CD14-positive monocyte (primary cell): ENCODE measurements around the gene CAP2. TPM values are rescaled to one million over a fixed set of nuclear protein-coding genes. Genes with fewer than 3 reads are reported as not detected.

Experiments used
- DNase-seq, 3 donors: peaks; one replicate each; pipeline ENCODE4 v3.0.0-alpha.2; 2011 to 2022
- H2AFZ ChIP-seq: 2 replicates; pipeline ENCODE4 v1.6.0; 2012; ENCODE audit warnings: mild to moderate bottlenecking, low read depth, low read length, inconsistent platforms; ENCODE audit not compliant: insufficient read depth, poor library complexity, severe bottlenecking
- H3K27ac ChIP-seq, 2 donors: 1 replicate in 1 of 2; 2 replicates in 1 of 2; pipeline ENCODE4 v1.5.1; 2012 to 2013; ENCODE audit warnings: low read length in 2 of 2, control low read depth in 1 of 2, inconsistent platforms in 1 of 2, low read depth in 1 of 2, mild to moderate bottlenecking in 1 of 2
- H3K27me3 ChIP-seq, 2 donors: one replicate each; pipeline versions ENCODE4 v1.6.0 to v1.6.1; 2011 to 2013; ENCODE audit warnings: low read length in 2 of 2; ENCODE audit not compliant: control insufficient read depth in 2 of 2, insufficient read depth in 2 of 2
- H3K36me3 ChIP-seq, 2 donors: replicated peaks in 1 of 2; 1 replicate in 1 of 2; 2 replicates in 1 of 2; pipeline versions ENCODE4 v1.5.1 to v1.6.1; 2012 to 2013; ENCODE audit warnings: low read length in 2 of 2, control low read depth in 1 of 2, inconsistent platforms in 1 of 2, mild to moderate bottlenecking in 1 of 2; ENCODE audit not compliant: insufficient read depth in 2 of 2, control insufficient read depth in 1 of 2
- H3K4me1 ChIP-seq, 2 donors: 1 replicate in 1 of 2; 2 replicates in 1 of 2; pipeline versions ENCODE4 v1.5.1 to v1.6.1; 2012 to 2013; ENCODE audit warnings: low read length in 2 of 2, control low read depth in 1 of 2, inconsistent platforms in 1 of 2, mild to moderate bottlenecking in 1 of 2, moderate library complexity in 1 of 2; ENCODE audit not compliant: insufficient read depth in 2 of 2, control insufficient read depth in 1 of 2
- H3K4me2 ChIP-seq: replicated peaks from 2 replicates; pipeline ENCODE3; 2012; ENCODE audit warnings: low read length, moderate library complexity, mild to moderate bottlenecking; ENCODE audit not compliant: poor library complexity, severe bottlenecking; ENCODE audit errors: extremely low read depth
- H3K4me3 ChIP-seq, 3 experiments: fragments of 200-600 bp in 1 of 3; sonication (generic) in 1 of 3; replicated peaks in 1 of 3; 1 replicate in 2 of 3; 2 replicates in 1 of 3; pipeline ENCODE4 v1.5.1; 2011 to 2013; ENCODE audit warnings: low read length in 3 of 3, mild to moderate bottlenecking in 3 of 3, control low read depth in 2 of 3, low read depth in 2 of 3, inconsistent platforms in 1 of 3, moderate library complexity in 1 of 3
- H3K79me2 ChIP-seq: 2 replicates; pipeline ENCODE4 v1.6.0; 2012; ENCODE audit warnings: mild to moderate bottlenecking, control low read depth, inconsistent platforms, low read length, moderate library complexity; ENCODE audit not compliant: insufficient read depth
- H3K9ac ChIP-seq: 2 replicates; pipeline ENCODE4 v1.6.0; 2017; ENCODE audit warnings: low read length, mild to moderate bottlenecking; ENCODE audit not compliant: insufficient read depth, poor library complexity, severe bottlenecking
- H3K9me3 ChIP-seq, 2 donors: replicated peaks in 1 of 2; 1 replicate in 1 of 2; 2 replicates in 1 of 2; pipeline versions ENCODE4 v1.5.1 to v1.6.1; 2012 to 2013; ENCODE audit warnings: low read length in 2 of 2, control low read depth in 1 of 2; ENCODE audit not compliant: control insufficient read depth in 1 of 2, insufficient read depth in 1 of 2
- H4K20me1 ChIP-seq: 2 replicates; pipeline ENCODE4 v1.6.0; 2012; ENCODE audit warnings: mild to moderate bottlenecking, low read length, control low read depth, moderate library complexity; ENCODE audit not compliant: insufficient read depth
- H3K27ac Mint-ChIP-seq, 7 donors: one replicate each; pipeline ENCODE4 v1.8.0; 2020; ENCODE audit warnings: mild to moderate bottlenecking in 7 of 7, mixed read lengths in 7 of 7, moderate library complexity in 6 of 7, inconsistent platforms in 2 of 7
- H3K27me3 Mint-ChIP-seq, 3 donors: one replicate each; pipeline ENCODE4 v1.8.0; 2021 to 2022; ENCODE audit warnings: low read depth in 3 of 3, mild to moderate bottlenecking in 3 of 3, mixed read lengths in 3 of 3, moderate library complexity in 3 of 3, inconsistent platforms in 1 of 3
- H3K36me3 Mint-ChIP-seq, 2 donors: one replicate each; pipeline ENCODE4 v1.8.0; 2020; ENCODE audit warnings: mixed read lengths in 2 of 2, inconsistent platforms in 1 of 2, mild to moderate bottlenecking in 1 of 2
- H3K4me1 Mint-ChIP-seq: one replicate; pipeline ENCODE4 v1.8.0; 2020; ENCODE audit warnings: mild to moderate bottlenecking, mixed read lengths
- H3K4me3 Mint-ChIP-seq, 2 donors: one replicate each; pipeline ENCODE4 v1.8.0; 2020; ENCODE audit warnings: mild to moderate bottlenecking in 2 of 2, mixed read lengths in 2 of 2, moderate library complexity in 1 of 2
- H3K9me3 Mint-ChIP-seq, 7 donors: one replicate each; pipeline ENCODE4 v1.8.0; 2020 to 2022; ENCODE audit warnings: mixed read lengths in 7 of 7, mild to moderate bottlenecking in 6 of 7, moderate library complexity in 6 of 7, inconsistent platforms in 2 of 7
- CTCF ChIP-seq: fragments of 200-600 bp; IDR thresholded peaks from one replicate; pipeline ENCODE4 v1.8.0; 2022; ENCODE audit warnings: antibody characterized with exemption, mild to moderate bottlenecking
- WGBS: methylation state at CpG from one replicate; pipeline ENCODE4 v1.1.5; 2013; ENCODE audit warnings: missing lambda C conversion rate; ENCODE audit not compliant: insufficient coverage; 5-methylcytosine and 5-hydroxymethylcytosine counted together
- intact Hi-C, 2 donors: fragments of 100-400 bp; cut with micrococcal nuclease; formaldehyde crosslinking; loops; one replicate each; pipeline versions ENCODE4 v1.15.0 to v1.15.1; 2023
- polyA plus RNA-seq, 3 donors: library from polyadenylated mRNA; depleted of rRNA in 1 of 3; unstranded in 2 of 3; stranded (reverse) in 1 of 3; fragments of 300-500 nt in 2 of 3; fragments of >200 nt in 1 of 3; fragmentation: Illumina TruSeq in 2 of 3; gene quantifications; 1 replicate in 2 of 3; 2 replicates in 1 of 3; pipeline ENCODE4 v1.2.3, GENCODE V29; 2012 to 2021

The CAP2 gene
- polyA plus RNA-seq, 3 donors: not detected

GRCh38 chr6:17360564-17360963, 32.8 kb upstream of the CAP2 start:
- H3K79me2 ChIP-seq: no peaks in the 10 kb centered on the region
- no peak overlapping the region for H3K27ac ChIP-seq
- H3K36me3 ChIP-seq: no peaks in the 10 kb centered on the region
- TF ChIP-seq CTCF: no peak
- no peak overlapping the region for H3K4me3 Mint-ChIP-seq
- intact Hi-C loops: no loop called here
- no peaks in the 10 kb centered on the region for H3K4me1 Mint-ChIP-seq
- H3K4me3 ChIP-seq: no peak overlapping the region
- no peak overlapping the region for H2AFZ ChIP-seq
- H3K27ac Mint-ChIP-seq: no peak overlapping the region
- H3K9me3 ChIP-seq: peaks cover 0 to 5% of the 10 kb centered on the region in 2 donors
- H3K27me3 Mint-ChIP-seq: peaks cover 0 to 8% (median 0%) of the 10 kb centered on the region in 3 donors
- no peak overlapping the region for H3K9ac ChIP-seq
- DNase-seq: no peak
- no peaks in the 10 kb centered on the region for H3K4me1 ChIP-seq
- H3K36me3 Mint-ChIP-seq: no peaks in the 10 kb centered on the region
- peaks cover 0 to 18% (median 4%) of the 10 kb centered on the region in 7 donors for H3K9me3 Mint-ChIP-seq
- no peaks in the 10 kb centered on the region for H3K27me3 ChIP-seq
- no peaks in the 10 kb centered on the region for H4K20me1 ChIP-seq
- WGBS: 100% methylated on average over 2 of the region's 4 CpGs
- H3K4me2 ChIP-seq: no peak overlapping the region

- Histone ChIP-seq H3K9ac (no peak overlapping the region), H3K79me2 (no peaks in the 10 kb centered on the region), H3K36me3 (no peaks in the 10 kb centered on the region), H3K27ac (no peak overlapping the region), H3K9me3 (peaks cover 0 to 5% of the 10 kb centered on the region in 2 donors), H3K4me1 (no peaks in the 10 kb centered on the region), H3K4me2 (no peak overlapping the region), H2AFZ (no peak overlapping the region), H4K20me1 (no peaks in the 10 kb centered on the region), H3K4me3 (no peak overlapping the region), H3K27me3 (no peaks in the 10 kb centered on the region)
- Mint-ChIP-seq H3K36me3 (no peaks in the 10 kb centered on the region), H3K4me1 (no peaks in the 10 kb centered on the region), H3K27ac (no peak overlapping the region), H3K4me3 (no peak overlapping the region), H3K9me3 (peaks cover 0 to 18% (median 7%) of the 10 kb centered on the region in 7 donors), H3K27me3 (peaks cover 0 to 8% (median 0%) of the 10 kb centered on the region in 3 donors)
- no peak for DNase-seq
- WGBS: 89% methylated on average over 2 of the region's 3 CpGs
- intact Hi-C loops: no loop called here
- TF ChIP-seq CTCF: no peak
Observed at GRCh38 chr6:17361013-17361412, 32.4 kb upstream of the CAP2 start.
